Fibroblast of villous mesenchyme (primary cell): ENCODE results near the gene FBRS. TPM values are rescaled to one million over a fixed set of nuclear protein-coding genes. Genes with fewer than 3 reads are reported as not detected.

Experiments
- DNase-seq: peaks from one replicate; pipeline ENCODE4 v3.0.0-alpha.2; 2010; ENCODE audit warnings: low read depth
- H3K4me3 ChIP-seq: 2 replicates; pipeline ENCODE4 v1.5.1; 2011; ENCODE audit warnings: low read depth, mild to moderate bottlenecking, low read length
- total RNA-seq: library from RNA; depleted of rRNA; stranded (reverse); fragments of >200 nt; gene quantifications from 2 replicates; pipeline ENCODE4 v1.2.3, GENCODE V29; 2012
- TF ChIP-seq, protein P1 (sequence below): IDR thresholded peaks from 2 replicates; pipeline ENCODE4 v1.5.1; 2012; ENCODE audit warnings: low read depth, mild to moderate bottlenecking, low read length; ENCODE audit not compliant: insufficient read depth

The FBRS gene
- total RNA-seq, 1 donor: 30.2 TPM

DNA sequence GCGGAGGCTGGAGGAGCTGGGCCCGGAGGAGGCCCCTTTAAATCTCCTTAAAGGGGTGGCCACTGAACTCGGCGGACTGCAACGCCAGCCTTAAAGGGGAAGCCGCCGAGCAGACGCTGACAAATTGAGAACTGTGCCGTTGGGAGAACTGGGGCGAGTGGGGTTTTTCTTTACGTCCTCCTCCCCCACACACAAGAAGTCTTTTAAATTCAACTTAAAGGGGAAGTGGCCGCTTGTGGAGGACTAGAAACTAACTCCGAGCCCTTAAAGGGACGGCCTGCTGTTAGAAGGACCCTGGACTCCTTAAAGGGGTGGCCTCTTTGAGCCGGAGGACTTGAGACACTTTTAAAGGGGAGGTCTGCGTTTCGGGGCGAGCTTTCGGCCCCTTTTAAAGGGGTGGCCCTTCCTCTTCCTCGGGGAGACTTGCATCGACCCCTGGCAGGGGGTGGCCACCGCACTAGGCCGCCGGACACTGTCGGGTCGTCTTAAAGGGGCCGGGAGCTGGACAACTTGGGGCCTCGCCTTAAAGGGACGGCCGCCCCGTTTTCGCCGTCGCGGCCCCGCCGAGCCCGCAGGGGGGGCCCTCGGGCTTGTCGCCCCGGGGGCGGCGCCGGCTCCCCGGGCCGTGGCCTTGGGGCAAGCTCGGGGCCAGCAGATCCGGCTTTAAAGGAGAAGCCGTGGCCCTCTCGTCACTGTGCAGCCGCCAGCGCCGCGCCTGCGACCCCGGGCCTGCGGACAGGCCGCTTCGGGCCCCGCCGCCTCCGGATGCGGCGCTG, 688 bp downstream of the FBRS start:
- peak; percentile 99 for DNase-seq
- H3K4me3 ChIP-seq: peak overlapping the region; percentile 93
- TF ChIP-seq, protein P1, sequence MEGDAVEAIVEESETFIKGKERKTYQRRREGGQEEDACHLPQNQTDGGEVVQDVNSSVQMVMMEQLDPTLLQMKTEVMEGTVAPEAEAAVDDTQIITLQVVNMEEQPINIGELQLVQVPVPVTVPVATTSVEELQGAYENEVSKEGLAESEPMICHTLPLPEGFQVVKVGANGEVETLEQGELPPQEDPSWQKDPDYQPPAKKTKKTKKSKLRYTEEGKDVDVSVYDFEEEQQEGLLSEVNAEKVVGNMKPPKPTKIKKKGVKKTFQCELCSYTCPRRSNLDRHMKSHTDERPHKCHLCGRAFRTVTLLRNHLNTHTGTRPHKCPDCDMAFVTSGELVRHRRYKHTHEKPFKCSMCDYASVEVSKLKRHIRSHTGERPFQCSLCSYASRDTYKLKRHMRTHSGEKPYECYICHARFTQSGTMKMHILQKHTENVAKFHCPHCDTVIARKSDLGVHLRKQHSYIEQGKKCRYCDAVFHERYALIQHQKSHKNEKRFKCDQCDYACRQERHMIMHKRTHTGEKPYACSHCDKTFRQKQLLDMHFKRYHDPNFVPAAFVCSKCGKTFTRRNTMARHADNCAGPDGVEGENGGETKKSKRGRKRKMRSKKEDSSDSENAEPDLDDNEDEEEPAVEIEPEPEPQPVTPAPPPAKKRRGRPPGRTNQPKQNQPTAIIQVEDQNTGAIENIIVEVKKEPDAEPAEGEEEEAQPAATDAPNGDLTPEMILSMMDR: no peak

DNA sequence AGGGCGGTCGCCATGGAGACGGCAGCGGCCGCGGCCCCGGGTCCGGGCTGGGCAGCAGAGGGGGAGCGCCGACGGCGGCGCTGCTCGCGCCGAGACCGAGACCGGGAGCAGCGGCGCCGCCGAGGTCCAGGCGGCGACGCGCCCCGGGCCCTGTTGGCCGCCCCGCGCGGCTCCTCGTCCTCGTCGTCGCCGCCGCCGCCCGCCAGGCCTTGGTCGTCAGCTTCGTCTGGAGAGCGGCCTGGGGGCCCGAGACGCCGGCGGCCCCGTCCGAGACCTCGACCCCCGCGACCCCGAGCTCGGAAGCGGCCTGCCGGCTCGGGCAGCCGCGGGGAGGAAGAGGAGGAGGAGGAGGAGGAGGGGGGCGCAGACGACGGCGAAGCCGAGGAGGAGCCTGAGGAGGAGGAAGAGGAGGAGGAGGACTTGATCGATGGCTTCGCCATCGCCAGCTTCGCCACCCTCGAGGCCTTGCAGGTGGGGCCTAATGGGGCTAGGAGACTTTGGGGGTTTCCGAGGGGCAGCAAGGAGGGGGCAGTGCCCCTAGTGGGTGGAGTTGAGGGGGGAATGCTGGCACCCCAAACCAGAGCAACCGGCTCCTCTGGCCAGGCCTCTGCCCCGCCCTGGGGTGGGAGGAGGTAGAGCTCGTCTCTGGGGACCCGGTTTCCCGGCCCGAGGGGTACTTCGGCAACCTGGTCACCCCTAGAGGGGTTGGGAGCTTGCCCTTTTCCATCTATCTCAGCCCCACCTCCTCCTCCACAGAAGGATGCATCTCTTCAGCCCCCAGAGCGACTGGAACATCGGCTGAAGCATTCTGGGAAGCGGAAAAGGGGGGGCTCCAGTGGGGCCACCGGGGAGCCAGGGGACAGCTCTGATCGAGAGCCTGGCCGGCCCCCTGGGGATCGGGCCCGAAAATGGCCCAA, 1.5 kb downstream of the FBRS start:
- DNase-seq: no peak
- TF ChIP-seq, protein P1: no peak

DNA sequence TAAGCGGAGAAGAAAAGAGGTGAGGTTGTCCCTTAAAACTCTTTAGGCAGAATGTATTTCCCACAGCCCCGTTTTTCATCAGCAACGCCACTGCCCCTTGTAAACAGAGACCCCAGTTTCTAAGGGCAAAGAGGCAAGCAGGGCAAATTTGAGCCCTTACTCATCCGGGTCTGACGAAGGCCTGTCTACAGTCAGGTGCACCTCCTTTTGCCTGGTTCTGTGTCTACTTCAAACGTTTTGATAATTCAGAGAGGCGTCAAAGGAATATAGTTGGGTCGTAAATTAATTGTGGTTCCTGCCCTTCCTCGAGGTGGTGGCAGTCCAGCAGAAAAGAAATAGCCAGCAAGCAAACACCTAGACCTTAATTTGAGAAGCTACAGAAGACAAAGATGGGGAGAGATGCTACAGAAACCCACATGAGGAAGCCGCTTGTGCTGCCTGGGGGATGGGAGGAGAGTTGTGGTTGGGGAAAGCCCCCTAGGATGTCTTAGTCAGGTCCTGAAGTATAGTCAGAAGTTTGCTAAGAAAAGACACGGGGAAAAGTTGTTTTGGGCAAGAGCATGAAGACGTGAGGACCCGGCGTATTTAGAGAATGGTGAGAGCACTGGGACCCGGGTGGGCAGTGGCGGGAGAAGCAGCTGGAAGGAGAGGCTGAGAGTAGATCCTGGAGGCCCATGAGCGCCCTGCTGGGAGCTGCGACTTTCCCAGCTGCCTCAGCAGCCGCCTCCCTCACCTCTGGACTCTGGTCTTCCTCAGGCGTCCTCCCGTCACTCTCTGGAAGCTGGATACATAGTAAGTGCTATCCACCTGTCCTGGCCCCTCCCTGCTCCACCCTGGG, 2.4 kb downstream of the FBRS start:
- TF ChIP-seq, protein P1: no peak
- peak; percentile 13 for DNase-seq
- peak overlapping the region; percentile 93 for H3K4me3 ChIP-seq

More for the DNA sequence above, 1.5 kb downstream of the FBRS start:
- peak overlapping the region; percentile 93 for H3K4me3 ChIP-seq

DNA sequence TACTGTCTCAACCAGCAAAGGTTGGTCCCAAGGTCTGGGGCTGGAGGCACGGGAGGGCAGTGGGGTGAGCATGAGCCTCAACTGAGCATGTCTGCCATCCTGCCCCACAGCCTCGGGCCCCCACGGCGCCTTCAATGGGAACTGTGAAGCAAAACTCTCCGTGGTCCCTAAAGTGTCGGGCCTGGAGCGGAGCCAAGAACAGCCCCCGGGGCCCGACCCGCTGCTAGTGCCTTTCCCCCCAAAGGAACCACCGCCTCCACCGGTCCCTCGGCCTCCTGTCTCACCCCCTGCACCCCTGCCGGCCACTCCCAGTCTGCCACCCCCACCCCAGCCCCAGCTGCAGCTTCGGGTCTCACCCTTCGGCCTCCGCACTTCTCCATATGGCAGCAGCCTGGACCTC, 4.2 kb downstream of the FBRS start:
- no peak for DNase-seq
- TF ChIP-seq, protein P1: no peak
- H3K4me3 ChIP-seq: no peak overlapping the region

DNA sequence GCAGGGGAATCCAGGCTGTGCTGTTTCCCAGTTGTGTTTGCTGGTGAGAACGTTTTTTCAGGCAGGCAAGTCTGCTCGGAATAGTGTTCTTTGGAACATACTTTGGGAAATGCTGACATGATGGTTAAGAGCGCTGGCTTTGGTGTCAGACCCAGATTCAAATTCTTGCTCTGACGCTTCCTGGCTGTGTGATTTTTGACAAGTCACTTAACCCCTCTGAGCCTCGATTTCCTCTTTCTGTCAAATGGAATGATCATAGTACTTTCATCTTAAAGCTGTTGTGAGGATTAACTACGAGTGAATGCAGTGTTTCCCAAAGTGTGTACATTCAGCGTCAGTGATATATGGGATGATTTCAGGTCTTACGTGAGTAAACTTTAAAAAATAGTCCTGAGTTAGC, 4.8 kb downstream of the FBRS start:
- H3K4me3 ChIP-seq: no peak overlapping the region
- TF ChIP-seq, protein P1: no peak
- DNase-seq: no peak

DNA sequence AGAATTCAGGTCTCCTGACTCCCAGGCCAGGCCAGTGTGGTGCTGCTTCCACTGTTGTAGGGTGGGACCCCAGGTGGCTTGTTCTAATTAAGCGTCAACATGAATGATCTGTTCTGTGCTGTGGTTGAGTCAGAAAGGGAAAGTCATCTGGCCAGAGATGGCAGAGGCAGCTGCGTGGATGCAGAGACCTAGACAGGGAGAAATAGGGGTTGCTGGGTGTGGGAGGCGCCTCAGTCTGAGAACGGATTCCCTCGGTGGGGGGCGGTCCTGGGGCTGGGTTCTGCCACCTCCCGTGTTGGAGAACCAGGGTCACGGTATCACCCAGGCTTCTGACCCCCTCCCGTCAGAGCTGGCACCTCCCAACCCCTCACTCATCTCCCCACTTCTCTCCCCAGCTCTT, 5.6 kb downstream of the FBRS start:
- TF ChIP-seq, protein P1: no peak
- no peak for DNase-seq
- H3K4me3 ChIP-seq: no peak overlapping the region
